Suprapubic skin (tissue), 4 donors: ENCODE data around the gene PTPRM.

Experiments used
- CTCF ChIP-seq, 2 donors: fragments of 200-600 bp in 1 of 2; fragments of 450-650 bp in 1 of 2; sonication (generic) in 1 of 2; IDR thresholded peaks; one replicate each; pipeline ENCODE4 v1.5.1; 2016 to 2019; ENCODE audit warnings: antibody characterized with exemption in 2 of 2, mild to moderate bottlenecking in 1 of 2, moderate library complexity in 1 of 2
- POLR2A ChIP-seq, 2 donors: fragments of 450-650 bp; IDR thresholded peaks; one replicate each; pipeline ENCODE4 v1.6.1; 2017; ENCODE audit warnings: antibody characterized with exemption in 2 of 2, mild to moderate bottlenecking in 2 of 2, moderate library complexity in 2 of 2
- POLR2AphosphoS5 ChIP-seq, 3 donors: sonication (generic); formaldehyde crosslinking; IDR thresholded peaks; one replicate each; pipeline ENCODE4 v1.6.1; 2017; ENCODE audit warnings: antibody characterized with exemption in 3 of 3

- TF ChIP-seq CTCF (IDR thresholded peaks at IDR 0.05): no peak
- no peak for TF ChIP-seq POLR2A (IDR thresholded peaks at IDR 0.05)
- TF ChIP-seq POLR2AphosphoS5 (IDR thresholded peaks at IDR 0.05): no peak
Measured at GRCh38 chr18:8235894-8236293, 668.8 kb downstream of the PTPRM start.
